Measurements from ENCODE around the gene TIGD2. TPM values are rescaled to one million over a fixed set of nuclear protein-coding genes. Genes with fewer than 3 reads are reported as not detected.

The TIGD2 gene
- total and polyA plus RNA-seq, 9 of the 15 experiments (the other 6 are each of a cell fraction or from before 2014, with no cell fraction given): 3.6 to 15.0 (median 9.8) TPM

DNA sequence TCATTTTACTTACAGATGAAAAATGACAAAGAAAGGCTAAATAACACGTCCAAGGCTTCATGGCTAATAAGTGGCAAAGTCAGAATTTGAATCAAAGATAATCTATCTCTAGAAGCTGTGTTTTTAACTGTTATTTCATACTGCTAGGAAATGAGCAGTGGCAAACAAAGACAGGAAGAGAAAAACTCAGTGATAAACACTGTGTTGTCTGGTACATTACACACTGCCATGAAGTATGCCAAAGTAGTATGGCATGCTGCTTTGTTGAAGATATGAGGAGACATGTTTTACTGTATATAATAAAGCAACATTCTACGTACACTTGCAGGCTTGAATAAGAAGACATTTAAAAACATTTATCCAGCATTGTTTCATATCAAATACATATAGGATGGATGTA, 49.5 kb downstream of the TIGD2 start:
- intact Hi-C loops (cut with micrococcal nuclease): loop anchor here (10.0 kb wide), 1 partner anchor 1134 kb away; no protein-coding TSS in a partner anchor
- FAIRE-seq: no peak
- Histone ChIP-seq H2AFZ (ENCODE audit: low read depth, low read length) (no peak overlapping the region), H3K79me2 (ENCODE audit: control insufficient read depth, insufficient read depth, low read length) (no peaks in the 10 kb centered on the region), H3K36me3 (ENCODE audit: control insufficient read depth, insufficient read depth, low read length) (no peaks in the 10 kb centered on the region), H3K4me1 (replicated peaks in 1 of 2; ENCODE audit: control insufficient read depth in 2 of 2, insufficient read depth in 2 of 2, low read length in 2 of 2) (no peaks in the 10 kb centered on the region), H3K9me1 (ENCODE audit: control insufficient read depth, insufficient read depth, low read length) (no peaks in the 10 kb centered on the region), H3K9me3 (replicated peaks; ENCODE audit: control insufficient read depth, insufficient read depth, low read depth, low read length) (no peaks in the 10 kb centered on the region), H4K20me1 (replicated peaks; ENCODE audit: control insufficient read depth, insufficient read depth, low read length) (no peaks in the 10 kb centered on the region), H3K4me3 (no peak overlapping the region), H3K27ac (ENCODE audit: extremely low read depth, low read depth, low read length) (no peak overlapping the region), H3K9ac (ENCODE audit: insufficient read depth in 1 of 2, low read depth in 2 of 2, low read length in 2 of 2) (no peak overlapping the region), H3K27me3 (ENCODE audit: control insufficient read depth in 2 of 2, insufficient read depth in 2 of 2, low read length in 2 of 2) (no peaks in the 10 kb centered on the region), H3K4me2 (ENCODE audit: insufficient read depth, low read length) (no peak overlapping the region)
- POLR2A ChIA-PET: no interaction called here
- no peak for DNase-seq (ENCODE audit: extremely low read depth in 1 of 4, low spot score in 3 of 4)
- 3% methylated on average over 2 of the region's 2 CpGs for WGBS (ENCODE audit: insufficient coverage, low coverage, missing lambda C conversion rate)
- in situ Hi-C loops (cut with MboI): no loop called here
- no peak for ATAC-seq
- no TSS peak for BruUV-seq (replicated peaks)
- TF ChIP-seq DACH1 (IDR thresholded peaks at IDR 0.05; ENCODE audit: partially characterized antibody) (no peak), PHF21A (IDR thresholded peaks at IDR 0.05; ENCODE audit: borderline replicate concordance, low read depth) (no peak), MAZ (CRISPR knock-in tag; conservative IDR thresholded peaks at IDR 0.05 in 1 of 2, IDR thresholded peaks at IDR 0.05 in 1 of 2) (no peak), TCFL5 (CRISPR knock-in tag; conservative IDR thresholded peaks at IDR 0.05) (no peak), ARID2 (IDR thresholded peaks at IDR 0.05) (no peak), NFIC (IDR thresholded peaks at IDR 0.05) (no peak)
- CTCF ChIA-PET (ENCODE audit: low intra/inter-chr PET ratio): no interaction called here

- POLR2A ChIA-PET: interaction anchor here (0.9 kb wide), 1 partner anchor 86 kb away, joined by 3 read pairs; no protein-coding TSS in a partner anchor
Measured at GRCh38 chr4:89161841-89162240, 50.5 kb downstream of the TIGD2 start.

More at GRCh38 chr4:89161841-89162240, 50.5 kb downstream of the TIGD2 start:
- no peaks in the 10 kb centered on the region for H4K20me1 ChIP-seq (replicated peaks; ENCODE audit: control insufficient read depth, insufficient read depth, low read length)
- no peak for ATAC-seq
- no peaks in the 10 kb centered on the region for H3K4me1 ChIP-seq (replicated peaks in 1 of 2; ENCODE audit: control insufficient read depth in 2 of 2, insufficient read depth in 2 of 2, low read length in 2 of 2)
- H3K27me3 ChIP-seq (ENCODE audit: control insufficient read depth in 2 of 2, insufficient read depth in 2 of 2, low read length in 2 of 2): no peaks in the 10 kb centered on the region
- no TSS peak for BruUV-seq (replicated peaks)
- H3K4me2 ChIP-seq (ENCODE audit: insufficient read depth, low read length): no peak overlapping the region
- TF ChIP-seq ZNF398 (CRISPR knock-in tag; IDR thresholded peaks at IDR 0.05) (no peak), SP1 (CRISPR knock-in tag; IDR thresholded peaks at IDR 0.05) (no peak)
- no peaks in the 10 kb centered on the region for H3K79me2 ChIP-seq (ENCODE audit: control insufficient read depth, insufficient read depth, low read length)
- H3K9ac ChIP-seq (ENCODE audit: insufficient read depth in 1 of 2, low read depth in 2 of 2, low read length in 2 of 2): no peak overlapping the region
- no peak for DNase-seq (ENCODE audit: extremely low read depth in 1 of 4, low spot score in 3 of 4)
- WGBS (ENCODE audit: insufficient coverage, low coverage, missing lambda C conversion rate): 0% methylated on average over 2 of the region's 2 CpGs
- no peaks in the 10 kb centered on the region for H3K36me3 ChIP-seq (ENCODE audit: control insufficient read depth, insufficient read depth, low read length)
- no peak overlapping the region for H2AFZ ChIP-seq (ENCODE audit: low read depth, low read length)
- no peaks in the 10 kb centered on the region for H3K9me1 ChIP-seq (ENCODE audit: control insufficient read depth, insufficient read depth, low read length)
- H3K27ac ChIP-seq (ENCODE audit: extremely low read depth, low read depth, low read length): no peak overlapping the region
- H3K9me3 ChIP-seq (replicated peaks; ENCODE audit: control insufficient read depth, insufficient read depth, low read depth, low read length): no peaks in the 10 kb centered on the region
- in situ Hi-C loops (cut with MboI) (no loop called here), intact Hi-C loops (cut with micrococcal nuclease) (loop anchor here (10.0 kb wide), 1 partner anchor 1133 kb away; no protein-coding TSS in a partner anchor)
- CTCF ChIA-PET (ENCODE audit: low intra/inter-chr PET ratio): no interaction called here
- FAIRE-seq: no peak
- no peak overlapping the region for H3K4me3 ChIP-seq
